ENCODE measurements around the gene OBI1.

DNA sequence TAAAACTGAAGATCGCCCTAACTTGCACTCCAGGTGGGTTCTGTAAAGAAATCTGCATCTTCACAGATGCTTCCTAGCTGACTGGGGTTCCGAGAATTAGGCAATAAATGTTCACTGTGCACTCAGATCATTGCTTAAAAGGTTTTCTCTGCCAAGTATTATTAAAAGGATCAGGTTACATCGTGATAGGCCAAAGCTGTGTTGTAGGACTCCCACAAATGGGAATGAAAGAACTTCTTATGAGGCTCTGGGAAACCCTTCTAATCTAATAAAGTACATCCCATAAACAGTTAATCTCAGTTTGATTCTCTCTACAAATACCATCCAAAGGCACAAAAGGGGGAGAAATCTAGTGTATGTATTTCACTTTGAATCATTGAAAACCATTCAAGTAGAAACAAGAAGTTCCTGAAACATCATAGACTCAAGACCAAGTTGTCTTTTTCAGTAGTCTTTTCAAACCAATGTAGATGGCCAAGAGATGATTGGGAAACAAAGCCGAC, 48.5 kb downstream of the OBI1 start:
- TF ChIP-seq CTCF (conservative IDR thresholded peaks at IDR 0.05; ENCODE audit: low read depth, low read length), result no peak
- TF ChIP-seq EZH2phosphoT487 (IDR thresholded peaks at IDR 0.05; ENCODE audit: borderline replicate concordance, low read length), result no peak
- TF ChIP-seq EZH2 (IDR thresholded peaks at IDR 0.05; ENCODE audit: low read length, unreplicated experiment), result no peak

Measured in PC-3 (cell line).